Lower leg skin (tissue), 4 donors: ENCODE data around the gene C1QTNF1. TPM values are rescaled to one million over a fixed set of nuclear protein-coding genes. Genes with fewer than 3 reads are reported as not detected.

ENCODE experiments used
- DNase-seq, 2 donors: peaks; one replicate each; pipeline ENCODE4 v3.0.0-alpha.2; 2019; ENCODE audit warnings: low spot score in 2 of 2
- H3K4me3 ChIP-seq: fragments of 200-600 bp; sonication (generic); 2 replicates; pipeline ENCODE4 v1.5.1; 2017; ENCODE audit warnings: mild to moderate bottlenecking, low read depth; ENCODE audit not compliant: poor library complexity, severe bottlenecking
- CTCF ChIP-seq, 3 donors: fragments of 450-650 bp; IDR thresholded peaks; one replicate each; pipeline ENCODE4 v1.5.1; 2016; ENCODE audit warnings: antibody characterized with exemption in 3 of 3, mild to moderate bottlenecking in 3 of 3, moderate library complexity in 2 of 3
- POLR2A ChIP-seq, 2 donors: fragments of 450-650 bp; IDR thresholded peaks; one replicate each; pipeline ENCODE4 v1.6.1; 2016 to 2017; ENCODE audit warnings: antibody characterized with exemption in 2 of 2, mild to moderate bottlenecking in 1 of 2, moderate library complexity in 1 of 2
- WGBS, 2 donors: methylation state at CpG; one replicate each; pipeline ENCODE4 v1.1.5; 2018; 5-methylcytosine and 5-hydroxymethylcytosine counted together
- intact Hi-C: fragments of 100-400 bp; cut with DNase I; formaldehyde crosslinking; loops from one replicate; pipeline ENCODE4 v1.15.0; 2023; ENCODE audit warnings: low total_unique reads
- total RNA-seq, 4 donors: library from RNA; depleted of rRNA; stranded (reverse); fragments of >200 nt; gene quantifications; one replicate each; pipeline ENCODE4 v1.1.0, GENCODE V29; 2016

Gene C1QTNF1
- total RNA-seq, 4 donors from 2014 or later: 24.3 to 53.1 (median 29.5) TPM

- H3K4me3 ChIP-seq: no peak overlapping the region
- intact Hi-C loops: no loop called here
- WGBS, 2 donors: 61 to 62% methylated on average over 4 of the region's 4 CpGs
- TF ChIP-seq POLR2A (IDR thresholded peaks at IDR 0.05) (no peak), CTCF (IDR thresholded peaks at IDR 0.05) (no peak)
- DNase-seq: no peak
These were observed 68.6 kb downstream of the C1QTNF1 start for GRCh38 chr17:79092567-79092966.

- no peak for DNase-seq
- intact Hi-C loops: no loop called here
- 25 to 35% methylated on average over 8 of the region's 8 CpGs for WGBS, 2 donors
- TF ChIP-seq CTCF (IDR thresholded peaks at IDR 0.05) (no peak), POLR2A (IDR thresholded peaks at IDR 0.05) (no peak)
- H3K4me3 ChIP-seq: no peak overlapping the region
These were observed 69.3 kb downstream of the C1QTNF1 start for GRCh38 chr17:79093270-79093669.

GRCh38 chr17:79094261-79094660 is 70.3 kb downstream of the C1QTNF1 start:
- no peak for TF ChIP-seq CTCF (IDR thresholded peaks at IDR 0.05)
- TF ChIP-seq POLR2A (IDR thresholded peaks at IDR 0.05): no peak
- 75 to 82% methylated on average over 17 of the region's 17 CpGs for WGBS, 2 donors
- H3K4me3 ChIP-seq: no peak overlapping the region
- no peak for DNase-seq
- intact Hi-C loops: no loop called here

GRCh38 chr17:79095345-79096055 is 71.5 kb downstream of the C1QTNF1 start:
- DNase-seq: no peak
- intact Hi-C loops: no loop called here
- WGBS, 2 donors: 68 to 83% methylated on average over 15 of the region's 15 CpGs
- TF ChIP-seq CTCF (IDR thresholded peaks at IDR 0.05) (no peak), POLR2A (IDR thresholded peaks at IDR 0.05) (no peak)
- no peak overlapping the region for H3K4me3 ChIP-seq

- H3K4me3 ChIP-seq: no peak overlapping the region
- TF ChIP-seq CTCF (IDR thresholded peaks at IDR 0.05): no peak
- no peak for TF ChIP-seq POLR2A (IDR thresholded peaks at IDR 0.05)
- WGBS, 2 donors: 33 to 47% methylated on average over 16 of the region's 16 CpGs
- intact Hi-C loops: no loop called here
- DNase-seq: no peak
These were observed 72.5 kb downstream of the C1QTNF1 start for GRCh38 chr17:79096477-79096876.
